HepG2 (cell line): ENCODE data around the gene NEIL3. TPM values are rescaled to one million over a fixed set of nuclear protein-coding genes. Genes with fewer than 3 reads are reported as not detected.

Experiments
- ATAC-seq: fragments of 200-7000 bp; cut with Tn5 transposase; 3 replicates; pipeline ENCODE4 v1.9.1; 2020; ENCODE audit warnings: mild to moderate bottlenecking, moderate library complexity
- BruUV-seq: library from RNA; stranded (reverse); fragments of 400-500 nt; replicated peaks from 2 replicates; lab custom pipeline; 2021; lab: Mats Ljungman, UMichigan
- CTCF ChIA-PET: fragments of 300-600 bp; formaldehyde crosslinking; extraction: SDS; loops from one replicate; lab custom pipeline; 2021; ENCODE audit warnings: low total read pairs, inconsistent platforms, low intra/inter-chr PET ratio; lab: Yijun Ruan, JAX
- POLR2A ChIA-PET: fragments of 350-600 bp; sonication (Branson Sonifier 250); formaldehyde crosslinking; loops from one replicate; lab custom pipeline; 2020; ENCODE audit warnings: antibody characterized with exemption, inconsistent platforms; lab: Yijun Ruan, JAX
- DNase-seq: peaks from one replicate; pipeline ENCODE4 v3.0.0-alpha.2; 2015; ENCODE audit warnings: low spot score
- FAIRE-seq: peaks from 3 replicates; lab custom pipeline; 2011; peaks lifted over from hg19 to GRCh38; lab: Jason Lieb, UNC
- H2AFZ ChIP-seq: one replicate; pipeline ENCODE4 v1.6.1; 2011; ENCODE audit warnings: low read length, inconsistent platforms
- H3K27ac ChIP-seq: fragments of 300-600 bp; 3 replicates; pipeline ENCODE4 v1.8.0; 2011; ENCODE audit warnings: mixed run types, mild to moderate bottlenecking, mixed read lengths, low read length, inconsistent platforms; ENCODE audit not compliant: insufficient read depth; ENCODE audit errors: extremely low read length
- H3K27me3 ChIP-seq, 2 experiments: fragments of 200-600 bp in 1 of 2; 2 replicates in 1 of 2; 3 replicates in 1 of 2; pipeline versions ENCODE4 v1.6.0 to v1.8.0; 2011; ENCODE audit warnings: low read length in 2 of 2, mild to moderate bottlenecking in 2 of 2, moderate library complexity in 2 of 2, inconsistent platforms in 1 of 2; ENCODE audit not compliant: insufficient read depth in 2 of 2, control insufficient read depth in 1 of 2
- H3K36me3 ChIP-seq, 2 experiments: fragments of 200-600 bp in 1 of 2; replicated peaks in 1 of 2; 2 replicates in 1 of 2; 3 replicates in 1 of 2; pipeline versions ENCODE4 v1.5.1 to v1.8.0; 2011; ENCODE audit warnings: low read length in 2 of 2, inconsistent platforms in 1 of 2; ENCODE audit not compliant: insufficient read depth in 2 of 2, control insufficient read depth in 1 of 2
- H3K4me1 ChIP-seq: 2 replicates; pipeline ENCODE4 v1.5.1; 2012; ENCODE audit warnings: low read length, inconsistent platforms; ENCODE audit not compliant: insufficient read depth
- H3K4me2 ChIP-seq: 2 replicates; pipeline ENCODE4 v1.6.0; 2011; ENCODE audit warnings: low read depth, low read length, inconsistent platforms
- H3K4me3 ChIP-seq, 3 experiments: fragments of 200-600 bp in 1 of 3; sonication (generic), shearing (Covaris generic) in 1 of 3; replicated peaks in 1 of 3; 2 replicates each; pipeline ENCODE4 v1.5.1; 2011 to 2016; ENCODE audit warnings: low read length in 3 of 3, inconsistent platforms in 2 of 3, low read depth in 2 of 3, mild to moderate bottlenecking in 2 of 3, control low read depth in 1 of 3, mixed read lengths in 1 of 3; ENCODE audit not compliant: insufficient read depth in 1 of 3
- H3K79me2 ChIP-seq: one replicate; pipeline ENCODE4 v1.6.1; 2011; ENCODE audit warnings: low read length, inconsistent platforms; ENCODE audit not compliant: insufficient read depth
- H3K9ac ChIP-seq: 2 replicates; pipeline ENCODE4 v1.6.0; 2011; ENCODE audit warnings: mild to moderate bottlenecking, low read depth, low read length, inconsistent platforms; ENCODE audit not compliant: insufficient read depth
- H3K9me3 ChIP-seq: 2 replicates; pipeline ENCODE4 v1.5.1; 2012; ENCODE audit warnings: mild to moderate bottlenecking, low read length
- H4K20me1 ChIP-seq: 2 replicates; pipeline ENCODE4 v1.6.0; 2011; ENCODE audit warnings: inconsistent platforms, mild to moderate bottlenecking, low read length, moderate library complexity; ENCODE audit not compliant: insufficient read depth
- DBP ChIP-seq: sonication (generic); formaldehyde crosslinking; IDR thresholded peaks from 2 replicates; pipeline ENCODE4 v1.4.0; 2020; ENCODE audit warnings: missing genetic modification reagents; ENCODE audit errors: not compliant biosample characterization
- FOXA3 ChIP-seq: IDR thresholded peaks from 2 replicates; pipeline ENCODE4 v1.6.1; 2016; ENCODE audit warnings: missing genetic modification reagents, missing compliant biosample characterization
- FOXJ3 ChIP-seq: sonication (generic); formaldehyde crosslinking; IDR thresholded peaks from 2 replicates; pipeline ENCODE4 v1.4.0; 2020; ENCODE audit warnings: missing genetic modification reagents, mild to moderate bottlenecking, borderline replicate concordance
- FOXP1 ChIP-seq, 2 experiments: fragments of 450-650 bp in 1 of 2; IDR thresholded peaks; 2 replicates each; pipeline ENCODE4 v1.6.1; 2017 to 2018; ENCODE audit warnings: antibody characterized with exemption in 1 of 2
- FOXP4 ChIP-seq: sonication (generic); formaldehyde crosslinking; IDR thresholded peaks from 2 replicates; pipeline ENCODE4 v1.4.0; 2020; ENCODE audit warnings: missing genetic modification reagents
- GZF1 ChIP-seq: sonication (generic); formaldehyde crosslinking; IDR thresholded peaks from 2 replicates; pipeline ENCODE4 v1.5.1; 2020; ENCODE audit warnings: mild to moderate bottlenecking, missing genetic modification reagents
- HDAC2 ChIP-seq: sonication (generic); formaldehyde crosslinking; IDR thresholded peaks from 2 replicates; pipeline ENCODE4 v1.4.0; 2020; ENCODE audit warnings: missing genetic modification reagents
- KLF15 ChIP-seq: sonication (generic); formaldehyde crosslinking; IDR thresholded peaks from 2 replicates; pipeline ENCODE4 v1.8.1; 2023; ENCODE audit warnings: borderline replicate concordance, mild to moderate bottlenecking, inconsistent platforms, missing genetic modification reagents, mixed read lengths
- LBX2 ChIP-seq: sonication (generic); formaldehyde crosslinking; IDR thresholded peaks from 2 replicates; pipeline ENCODE4 v1.5.0; 2020; ENCODE audit warnings: missing genetic modification reagents, mild to moderate bottlenecking, borderline replicate concordance
- MAFF ChIP-seq: IDR thresholded peaks from 2 replicates; pipeline ENCODE4 v1.6.1; 2011; ENCODE audit warnings: low read depth, low read length, improper control_type of control experiment
- MAFK ChIP-seq, 2 experiments: IDR thresholded peaks in 1 of 2; conservative IDR thresholded peaks in 1 of 2; 2 replicates each; pipeline ENCODE4 v1.6.1; 2011; ENCODE audit warnings: improper control_type of control experiment in 2 of 2, low read length in 2 of 2
- MLXIP ChIP-seq: sonication (generic); formaldehyde crosslinking; IDR thresholded peaks from 2 replicates; pipeline ENCODE4 v1.9.0; 2021; ENCODE audit warnings: missing genetic modification reagents, borderline replicate concordance
- ZNF234 ChIP-seq: sonication (generic); formaldehyde crosslinking; conservative IDR thresholded peaks from 2 replicates; pipeline ENCODE4 v1.5.1; 2020; ENCODE audit warnings: mild to moderate bottlenecking, missing genetic modification reagents
- ZNF260 ChIP-seq: sonication (generic); formaldehyde crosslinking; IDR thresholded peaks from 2 replicates; pipeline ENCODE4 v1.4.0; 2020; ENCODE audit warnings: missing genetic modification reagents, low read depth, mild to moderate bottlenecking, borderline replicate concordance
- ZNF33A ChIP-seq: sonication (generic); formaldehyde crosslinking; IDR thresholded peaks from 2 replicates; pipeline ENCODE4 v1.5.1; 2020; ENCODE audit warnings: missing genetic modification reagents, mild to moderate bottlenecking, moderate library complexity, borderline replicate concordance
- ZNF720 ChIP-seq: sonication (generic); formaldehyde crosslinking; IDR thresholded peaks from 2 replicates; pipeline ENCODE4 v1.4.0; 2020; ENCODE audit warnings: missing genetic modification reagents
- ZNF879 ChIP-seq: sonication (generic); formaldehyde crosslinking; IDR thresholded peaks from 2 replicates; pipeline ENCODE4 v1.8.1; 2023; ENCODE audit warnings: missing genetic modification reagents
- WGBS: methylation state at CpG from one replicate; pipeline ENCODE4 v1.1.6; 2017; ENCODE audit warnings: low lambda C conversion rate; 5-methylcytosine and 5-hydroxymethylcytosine counted together
- in situ Hi-C: cut with HindIII; loops from 2 replicates; pipeline ENCODE4 v1.10.0; 2017; ENCODE audit warnings: low pct_unique_long_range_greater_than_20kb; ENCODE audit not compliant: extremely low pct_ligation_motif_present
- intact Hi-C: fragments of 100-400 bp; cut with micrococcal nuclease; formaldehyde crosslinking; loops from one replicate; pipeline ENCODE4 v1.10.0; 2022; ENCODE audit not compliant: unreplicated experiment
- polyA plus RNA-seq, 8 experiments: library from polyadenylated mRNA; depleted of rRNA in 3 of 8; stranded (reverse) in 7 of 8; unstranded in 1 of 8; fragments of >200 nt; fragmentation: Illumina TruSeq in 4 of 8; extraction: Trizol in 4 of 8; gene quantifications; 2 replicates each; pipeline versions ENCODE4 v1.2.1 to v1.2.3, GENCODE V29; 2011 to 2016; ENCODE audit warnings: low read depth in 4 of 8, missing spikeins in 1 of 8, mixed read lengths in 1 of 8; ENCODE audit not compliant: insufficient read depth in 1 of 8
- total RNA-seq, 5 experiments: library from RNA; depleted of rRNA; stranded (reverse); fragments of >200 nt; fragmentation: Illumina TruSeq; extraction: Trizol; gene quantifications; 2 replicates each; pipeline ENCODE4 v1.2.3, GENCODE V29; 2016; ENCODE audit warnings: low read depth in 1 of 5

NEIL3 gene
- total and polyA plus RNA-seq, 2 of the 13 experiments (the other 11 are each of a cell fraction or from before 2014, with no cell fraction given) = 3.5 to 8.4 TPM

- Histone ChIP-seq H2AFZ (no peak overlapping the region), H3K4me3 (no peak overlapping the region), H3K9me3 (no peaks in the 10 kb centered on the region), H3K27me3 (no peaks in the 10 kb centered on the region), H3K36me3 (no peaks in the 10 kb centered on the region), H3K27ac (no peak overlapping the region)
- 24% methylated on average over 2 of the region's 2 CpGs for WGBS
- BruUV-seq = no TSS peak
- FAIRE-seq (no peak), DNase-seq (no peak), ATAC-seq (no peak)
- POLR2A ChIA-PET = no interaction called here
- in situ Hi-C loops (no loop called here), intact Hi-C loops (no loop called here)
- CTCF ChIA-PET = no interaction called here
- TF ChIP-seq FOXJ3 (CRISPR knock-in tag) (no peak), ZNF33A (CRISPR knock-in tag) (no peak), FOXP4 (no peak), MLXIP (CRISPR knock-in tag) (no peak), LBX2 (CRISPR knock-in tag) (no peak), DBP (CRISPR knock-in tag) (no peak), GZF1 (CRISPR knock-in tag) (no peak), ZNF260 (CRISPR knock-in tag) (no peak), MAFK (conservative IDR thresholded peaks at IDR 0.05 in 1 of 2, IDR thresholded peaks at IDR 0.05 in 1 of 2; ENCODE audit: low read length in 2 of 2) (peak in 1 of 2 experiments; percentile 75; a peak in 3 of 4 replicates), MAFF (peak; percentile 62), KLF15 (CRISPR knock-in tag) (no peak), ZNF879 (CRISPR knock-in tag) (no peak), FOXP1 (IDR thresholded peaks at IDR 0.05) (no peak), FOXP1 (CRISPR knock-in tag; IDR thresholded peaks at IDR 0.05) (no peak), HDAC2 (CRISPR knock-in tag) (no peak), ZNF720 (CRISPR knock-in tag) (no peak), ZNF234 (CRISPR knock-in tag) (no peak), FOXA3 (CRISPR knock-in tag) (no peak)
- TF ChIP-seq, all 625 proteins: peak for 2
- no peaks in the 10 kb centered on the region for H4K20me1 ChIP-seq
- H3K4me1 ChIP-seq = no peaks in the 10 kb centered on the region
- no peaks in the 10 kb centered on the region for H3K79me2 ChIP-seq
- no peak overlapping the region for H3K9ac ChIP-seq
- H3K4me2 ChIP-seq = no peak overlapping the region
These were observed 95.8 kb downstream of the NEIL3 start for GRCh38 chr4:177405508-177405907.
